ENCODE measurements around the gene CEMIP.
"Not testable (repeated sequence)": the region's sequence is repeated elsewhere in the genome, so short reads cannot be mapped to it uniquely, and the experiment has no call there.

GRCh38 chr15:80763235-80763634 is 15.9 kb upstream of the CEMIP start:
- TF ChIP-seq CTCF (IDR thresholded peaks at IDR 0.05; ENCODE audit: low read length); EZH2 (optimal IDR thresholded peaks at IDR 0.05; ENCODE audit: low read depth, low read length); EZH2phosphoT487 (IDR thresholded peaks at IDR 0.05; ENCODE audit: low read length): not testable (repeated sequence)

Measured in MM.1S (cell line).